NOMO-1 (cell line): ENCODE results near the gene KIAA1549.
A peak's percentile ranks its signal among the peaks of the same experiment; 100 is the strongest.

Source experiments
- DNase-seq, 2 experiments: peaks; one replicate each; lab custom pipeline; 2025; ENCODE audit not compliant: unreplicated experiment in 2 of 2; lab: John Stamatoyannopoulos, UW

KIAA1549 gene

GRCh38 chr7:138911007-138911406 lies 70.2 kb downstream of the KIAA1549 start:
- no peak for DNase-seq

GRCh38 chr7:138907850-138908249 lies 73.3 kb downstream of the KIAA1549 start:
- DNase-seq: no peak

- DNase-seq: no peak
Measured at GRCh38 chr7:138907201-138907847, 73.9 kb downstream of the KIAA1549 start.

GRCh38 chr7:138903859-138904435 lies 77.2 kb downstream of the KIAA1549 start:
- no peak for DNase-seq

GRCh38 chr7:138903186-138903820 lies 77.9 kb downstream of the KIAA1549 start:
- no peak for DNase-seq

- DNase-seq: no peak
Measured at GRCh38 chr7:138902161-138902560, 79.0 kb downstream of the KIAA1549 start.

- no peak for DNase-seq
Measured at GRCh38 chr7:138900035-138900828, 81.0 kb downstream of the KIAA1549 start.

- no peak for DNase-seq
Measured at GRCh38 chr7:138898802-138899201, 82.4 kb downstream of the KIAA1549 start.

- peak in 1 of 2 experiments; percentile 14 for DNase-seq
Measured at GRCh38 chr7:138898255-138898654, 82.9 kb downstream of the KIAA1549 start.

GRCh38 chr7:138895679-138896078 lies 85.5 kb downstream of the KIAA1549 start:
- DNase-seq: no peak

GRCh38 chr7:138893258-138893657 lies 87.9 kb downstream of the KIAA1549 start:
- no peak for DNase-seq

- no peak for DNase-seq
Measured at GRCh38 chr7:138892812-138893211, 88.4 kb downstream of the KIAA1549 start.

- no peak for DNase-seq
Measured at GRCh38 chr7:138892006-138892630, 89.1 kb downstream of the KIAA1549 start.

- no peak for DNase-seq
Measured at GRCh38 chr7:138891446-138891810, 89.8 kb downstream of the KIAA1549 start.

- no peak for DNase-seq
Measured at GRCh38 chr7:138890499-138891445, 90.4 kb downstream of the KIAA1549 start.

- no peak for DNase-seq
Measured at GRCh38 chr7:138889582-138890498, 91.3 kb downstream of the KIAA1549 start.

- no peak for DNase-seq
Measured at GRCh38 chr7:138887872-138888656, 93.1 kb downstream of the KIAA1549 start.

GRCh38 chr7:138887085-138887710 lies 94.0 kb downstream of the KIAA1549 start:
- no peak for DNase-seq
